Coronary artery (tissue), 2 donors: Measurements from ENCODE around the gene KCNAB1.
A peak's percentile ranks its signal among the peaks of the same experiment; 100 is the strongest.

ENCODE experiments used
- DNase-seq: peaks from one replicate; pipeline ENCODE4 v3.0.0-alpha.2; 2017; ENCODE audit warnings: low spot score
- H3K27ac ChIP-seq, 2 donors: fragments of 200-600 bp; sonication (generic); one replicate each; pipeline ENCODE4 v1.5.1; 2016 to 2019
- H3K4me3 ChIP-seq: fragments of 200-600 bp; sonication (generic); 2 replicates; pipeline ENCODE4 v1.5.1; 2016; ENCODE audit warnings: mild to moderate bottlenecking, moderate library complexity
- TF ChIP-seq, protein P1 (sequence below): fragments of 200-600 bp; sonication (generic); IDR thresholded peaks from one replicate; pipeline ENCODE4 v1.5.1; 2019; ENCODE audit warnings: antibody characterized with exemption

The KCNAB1 gene

DNA sequence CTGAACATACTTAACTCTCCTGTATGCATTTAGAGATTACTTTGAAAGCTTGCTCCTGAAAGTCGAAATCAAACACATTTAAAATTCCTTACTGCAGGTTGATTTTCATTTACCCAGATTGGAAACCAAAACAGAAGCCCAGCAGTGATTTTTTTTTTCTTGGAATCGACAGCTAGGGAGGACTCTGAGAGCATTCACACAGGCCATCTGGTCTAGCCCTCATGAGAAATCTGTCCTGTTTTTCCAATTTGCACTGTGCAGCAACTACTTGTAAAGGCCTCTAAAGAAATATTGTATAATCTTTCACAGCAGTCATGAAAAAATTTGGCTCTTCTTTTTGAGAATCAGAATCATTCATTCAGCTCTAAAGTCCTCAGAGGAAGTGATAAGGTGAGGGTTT is 179.2 kb downstream of the KCNAB1 start:
- TF ChIP-seq, protein P1, sequence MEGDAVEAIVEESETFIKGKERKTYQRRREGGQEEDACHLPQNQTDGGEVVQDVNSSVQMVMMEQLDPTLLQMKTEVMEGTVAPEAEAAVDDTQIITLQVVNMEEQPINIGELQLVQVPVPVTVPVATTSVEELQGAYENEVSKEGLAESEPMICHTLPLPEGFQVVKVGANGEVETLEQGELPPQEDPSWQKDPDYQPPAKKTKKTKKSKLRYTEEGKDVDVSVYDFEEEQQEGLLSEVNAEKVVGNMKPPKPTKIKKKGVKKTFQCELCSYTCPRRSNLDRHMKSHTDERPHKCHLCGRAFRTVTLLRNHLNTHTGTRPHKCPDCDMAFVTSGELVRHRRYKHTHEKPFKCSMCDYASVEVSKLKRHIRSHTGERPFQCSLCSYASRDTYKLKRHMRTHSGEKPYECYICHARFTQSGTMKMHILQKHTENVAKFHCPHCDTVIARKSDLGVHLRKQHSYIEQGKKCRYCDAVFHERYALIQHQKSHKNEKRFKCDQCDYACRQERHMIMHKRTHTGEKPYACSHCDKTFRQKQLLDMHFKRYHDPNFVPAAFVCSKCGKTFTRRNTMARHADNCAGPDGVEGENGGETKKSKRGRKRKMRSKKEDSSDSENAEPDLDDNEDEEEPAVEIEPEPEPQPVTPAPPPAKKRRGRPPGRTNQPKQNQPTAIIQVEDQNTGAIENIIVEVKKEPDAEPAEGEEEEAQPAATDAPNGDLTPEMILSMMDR: no peak
- DNase-seq: no peak
- H3K4me3 ChIP-seq: no peak overlapping the region
- peak overlapping the region in 1 of 2 donors; percentile 51 for H3K27ac ChIP-seq

DNA sequence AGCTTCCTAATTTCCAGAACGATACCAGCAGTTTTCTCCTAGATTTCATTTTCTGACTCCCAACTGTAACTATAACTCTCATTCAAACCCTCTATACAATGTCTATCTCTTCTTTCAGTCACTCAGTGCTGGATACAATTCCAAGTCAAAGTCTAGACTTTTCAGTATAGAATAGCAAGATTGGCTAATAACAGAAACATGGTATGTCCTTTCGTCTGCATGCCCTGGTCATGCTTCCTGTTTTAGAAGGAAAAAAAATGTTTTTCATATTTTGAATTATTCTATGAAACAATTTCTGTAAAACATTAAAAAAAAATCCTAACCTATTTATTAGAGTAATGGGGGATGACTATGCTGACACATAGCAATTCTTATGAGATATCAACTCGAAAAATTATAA is 180.0 kb downstream of the KCNAB1 start:
- DNase-seq: no peak
- no peak overlapping the region for H3K4me3 ChIP-seq
- TF ChIP-seq, protein P1: no peak
- H3K27ac ChIP-seq: no peak overlapping the region

DNA sequence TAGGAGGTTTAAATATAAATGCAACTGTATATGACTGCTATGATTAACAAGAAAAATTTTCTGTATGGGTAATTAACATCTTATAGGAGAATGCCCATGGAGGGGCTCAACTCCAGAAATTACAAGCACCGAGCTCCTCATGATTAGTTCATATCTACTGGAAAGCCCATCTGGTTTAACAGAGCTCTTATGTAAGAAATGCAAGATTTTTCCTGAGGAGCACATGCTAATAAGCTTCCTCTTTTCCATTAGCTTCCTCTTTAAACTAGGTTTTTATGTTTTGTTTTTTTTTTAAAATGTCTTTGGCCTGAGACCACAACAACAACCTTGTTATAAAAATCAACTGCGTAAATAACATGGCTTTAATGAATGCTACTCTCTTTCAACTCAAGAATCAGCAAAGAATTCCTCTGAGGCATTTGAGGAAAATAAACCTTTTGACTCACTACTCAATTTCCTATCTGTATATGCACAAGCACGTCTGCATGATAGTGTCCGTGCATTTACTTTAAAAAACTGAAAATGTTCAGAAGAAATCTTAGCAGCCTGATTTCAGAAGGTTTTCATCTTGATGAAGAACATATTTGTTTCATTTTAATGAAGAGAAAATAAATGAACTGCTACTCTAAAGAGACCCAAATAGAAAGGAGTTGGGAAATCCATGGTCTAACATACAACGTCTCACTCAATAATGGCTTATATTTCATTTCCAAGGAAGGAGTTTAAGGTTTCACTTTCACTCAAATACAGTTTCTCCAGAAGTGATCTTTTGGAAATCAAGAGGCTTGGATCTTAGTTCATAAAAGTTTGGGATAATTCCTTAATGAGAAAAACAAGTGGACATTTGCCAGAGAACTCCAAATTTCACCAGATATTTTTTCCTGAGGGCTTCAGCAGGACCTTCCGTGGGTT is 180.8 kb downstream of the KCNAB1 start:
- TF ChIP-seq, protein P1: no peak
- Histone ChIP-seq H3K4me3 (peak overlapping the region; percentile 52), H3K27ac (peak overlapping the region; percentile 9 to 21)

DNA sequence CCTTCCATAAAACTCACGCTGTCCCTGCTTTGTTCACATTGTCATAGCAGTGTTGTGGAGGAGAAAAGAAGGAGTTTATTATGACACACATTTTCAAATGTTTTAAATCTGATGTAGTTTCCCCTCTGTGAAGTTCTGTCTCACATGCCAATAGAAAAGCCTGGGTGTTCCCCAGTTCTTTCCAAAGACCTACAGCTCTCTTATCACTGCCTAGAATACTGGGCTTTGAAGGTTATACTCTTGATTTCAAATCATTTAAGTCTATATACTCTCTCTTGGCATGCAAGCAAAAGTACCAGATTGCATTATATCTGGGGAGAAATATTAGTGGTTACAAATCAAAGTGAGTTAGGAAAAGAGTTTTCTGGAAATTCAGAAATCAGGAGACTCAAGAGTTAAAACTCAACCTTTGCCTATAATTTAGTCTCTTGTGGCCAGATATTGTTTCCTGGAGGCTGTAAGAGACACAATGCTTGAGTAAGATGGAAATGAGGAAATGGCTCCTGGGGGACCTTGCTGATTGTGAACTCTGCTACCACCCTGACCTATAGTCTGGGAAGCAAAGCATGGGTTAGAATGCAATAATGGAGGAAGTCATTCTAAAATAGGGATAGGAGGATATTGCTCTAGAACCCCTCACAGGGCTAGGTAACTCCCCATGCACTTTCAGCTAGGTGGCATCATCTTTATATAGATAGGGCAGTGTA is 182.8 kb downstream of the KCNAB1 start:
- H3K4me3 ChIP-seq: no peak overlapping the region
- TF ChIP-seq, protein P1: no peak
- peak overlapping the region; percentile 44 to 60 for H3K27ac ChIP-seq
- DNase-seq: no peak

More for the DNA sequence above, 180.8 kb downstream of the KCNAB1 start:
- DNase-seq: no peak

DNA sequence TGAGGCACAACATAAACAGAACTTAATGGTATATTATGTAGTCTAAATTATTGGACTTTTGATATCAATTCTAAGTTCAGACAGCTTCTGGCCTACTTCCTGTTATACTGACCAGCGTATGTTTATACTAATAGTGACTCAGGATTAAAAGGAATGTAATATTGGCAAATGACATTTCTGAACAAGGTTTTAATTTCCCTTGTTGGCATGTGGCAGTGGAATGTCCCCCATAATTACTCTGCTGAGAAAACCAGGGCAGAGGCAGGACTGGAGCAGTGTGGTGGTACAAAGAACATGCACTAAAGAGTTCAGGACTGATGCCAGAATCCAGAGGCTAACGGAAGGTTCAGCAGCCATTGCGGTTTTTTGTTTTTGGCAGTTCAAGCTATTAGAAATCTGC is 184.0 kb downstream of the KCNAB1 start:
- Histone ChIP-seq H3K27ac (peak overlapping the region; percentile 44 to 60), H3K4me3 (no peak overlapping the region)
- TF ChIP-seq, protein P1: no peak
- DNase-seq: no peak

DNA sequence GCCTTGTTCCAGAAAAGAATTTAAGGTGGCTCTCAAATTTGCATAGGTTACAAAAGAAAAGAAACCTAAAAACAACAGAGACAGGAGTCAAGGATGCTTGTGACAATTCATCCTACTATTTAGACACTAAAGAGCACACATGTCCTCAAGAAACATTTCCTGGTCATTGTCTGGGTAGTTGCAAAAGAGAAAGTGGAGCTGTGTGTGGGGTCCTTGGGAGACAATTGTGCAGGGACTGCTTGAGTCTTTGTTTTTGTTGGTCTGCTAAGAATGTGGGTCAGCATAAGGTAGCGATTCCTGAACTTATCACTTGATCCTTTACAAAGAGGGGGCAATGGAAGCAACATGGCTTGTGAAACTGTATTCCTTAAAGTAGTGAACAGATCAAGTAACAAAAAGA is 185.3 kb downstream of the KCNAB1 start:
- TF ChIP-seq, protein P1: no peak
- Histone ChIP-seq H3K4me3 (no peak overlapping the region), H3K27ac (no peak overlapping the region)
- no peak for DNase-seq
